Measurements from ENCODE around the gene AOC1.

- TF ChIP-seq POLR2A (IDR thresholded peaks at IDR 0.05) (no peak), CTCF (IDR thresholded peaks at IDR 0.05) (no peak), EP300 (IDR thresholded peaks at IDR 0.05) (no peak)
Observed at GRCh38 chr7:150820148-150820547, 32.2 kb upstream of the AOC1 start.
